ENCODE data around the gene GNG7. TPM values are rescaled to one million over a fixed set of nuclear protein-coding genes. Genes with fewer than 3 reads are reported as not detected.

The GNG7 gene
- total and polyA plus RNA-seq, 10 of the 15 experiments (the other 5 are each of a cell fraction or from before 2014, with no cell fraction given), result 1.9 to 13.6 (median 6.5) TPM

- intact Hi-C loops (cut with micrococcal nuclease; ENCODE audit: unreplicated experiment), result loop anchor here (1.0 to 10.0 kb wide), 2 partner anchors 137 to 217 kb away; no protein-coding TSS in a partner anchor
These were observed 90.7 kb downstream of the GNG7 start for GRCh38 chr19:2611483-2612464.

More at GRCh38 chr19:2611483-2612464, 90.7 kb downstream of the GNG7 start:
- no peaks in the 10 kb centered on the region; the same call in 2 of the 3 replicates for H3K9me3 ChIP-seq (replicated peaks; ENCODE audit: control insufficient read depth, insufficient read depth, low read length)
- H3K9ac ChIP-seq (ENCODE audit: control insufficient read depth, insufficient read depth, low read length), result peak overlapping the region; percentile 58; the same call in 1 of the 2 replicates
- SMC1A ChIA-PET (ENCODE audit: uncharacterized antibody, unreplicated experiment), result interaction anchor here (0.6 to 10.3 kb wide), 20 partner anchors 10 to 430 kb away, joined by 3 to 143 read pairs (median 4); partner anchors contain the start of genes GADD45B and TIMM13
- H4K20me1 ChIP-seq (ENCODE audit: control insufficient read depth, insufficient read depth), result no peaks in the 10 kb centered on the region
- H3K79me2 ChIP-seq (ENCODE audit: control insufficient read depth, insufficient read depth, low read length), result peaks cover 21% of the 10 kb centered on the region
- no TSS peak for BruUV-seq (replicated peaks)
- H3K4me2 ChIP-seq (ENCODE audit: control insufficient read depth, insufficient read depth), result peak overlapping the region; percentile 65; the same call in 1 of the 2 replicates
- no peak for FAIRE-seq
- no peaks in the 10 kb centered on the region for H3K36me3 ChIP-seq (ENCODE audit: control insufficient read depth in 2 of 2, insufficient read depth in 2 of 2, low read length in 1 of 2)
- H3K4me1 ChIP-seq (ENCODE audit: control insufficient read depth, insufficient read depth, low read length), result peaks cover 49% of the 10 kb centered on the region
- POLR2A ChIA-PET, result interaction anchor here (0.5 to 8.9 kb wide), 11 partner anchors 10 to 156 kb away, joined by 3 to 166 read pairs (median 10); partner anchors contain the start of genes GADD45B and LMNB2
- in situ Hi-C loops (cut with MboI), result loop anchor here (5.0 to 10.0 kb wide), 4 partner anchors 139 to 457 kb away; partner anchors contain the start of gene AP3D1
- CTCF ChIA-PET, result interaction anchor here (0.9 to 21.7 kb wide), 21 partner anchors 9 to 373 kb away, joined by 3 to 318 read pairs (median 5); partner anchors contain the start of genes GADD45B, LSM7 and TIMM13
- WGBS (ENCODE audit: insufficient coverage, insufficient replicate concordance, low lambda C conversion rate, missing lambda C conversion rate), result 46% methylated on average over 34 of the region's 34 CpGs
- peak overlapping the region; percentile 83 for H3K27ac ChIP-seq (ENCODE audit: control insufficient read depth, insufficient read depth)
- ATAC-seq, result no peak
- H2AFZ ChIP-seq (ENCODE audit: control insufficient read depth, low read depth, low read length), result no peak overlapping the region
- TF ChIP-seq STAT1 (conservative IDR thresholded peaks at IDR 0.05) (no peak), CTCF (IDR thresholded peaks at IDR 0.05 in 2 of 3, conservative IDR thresholded peaks at IDR 0.05 in 1 of 3; ENCODE audit: control insufficient read depth in 2 of 3, extremely low read depth in 1 of 3, insufficient read depth in 1 of 3, low read depth in 3 of 3, low read length in 3 of 3) (peak in 2 of 3 experiments; percentile 17 to 33; a peak in 2 of 6 replicates), BCL3 (IDR thresholded peaks at IDR 0.05; ENCODE audit: borderline replicate concordance, insufficient read depth, low read depth, low read length, poor library complexity, severe bottlenecking) (peak; percentile 74), SMC3 (IDR thresholded peaks at IDR 0.05; ENCODE audit: borderline replicate concordance, low read length) (peak; percentile 24; the same call in 1 of the 2 replicates), GATAD2B (conservative IDR thresholded peaks at IDR 0.05; ENCODE audit: low read depth) (0 out of 2 replicates have a peak, but pooled peaks have one; percentile 18), RAD21 (IDR thresholded peaks at IDR 0.05; ENCODE audit: insufficient read depth, low read depth, low read length) (peak; percentile 34; the same call in 1 of the 2 replicates), MXI1 (IDR thresholded peaks at IDR 0.05; ENCODE audit: low read depth, low read length) (no peak), MLLT1 (IDR thresholded peaks at IDR 0.05) (peak; percentile 65)
- RAD21 ChIA-PET (ENCODE audit: unreplicated experiment), result interaction anchor here (0.7 to 6.3 kb wide), 25 partner anchors 11 to 520 kb away, joined by 3 to 221 read pairs (median 6); partner anchors contain the start of genes GADD45B, PLEKHJ1 and TIMM13
- 0 out of 2 replicates have a peak overlapping the region, but pooled peaks have one; percentile 72 for H3K4me3 ChIP-seq
- no peak for DNase-seq (ENCODE audit: low read depth, low spot score)
- H3K27me3 ChIP-seq (replicated peaks in 1 of 2; ENCODE audit: control insufficient read depth in 2 of 2, insufficient read depth in 2 of 2, low read length in 1 of 2), result no peaks in the 10 kb centered on the region

Measured in GM12878 (cell line).